ENCODE data around the gene BASP1. TPM values are rescaled to one million over a fixed set of nuclear protein-coding genes. Genes with fewer than 3 reads are reported as not detected.

Gene BASP1
- total RNA-seq, 4 donors from 2014 or later: 22.1 to 37.1 (median 26.8) TPM

GRCh38 chr5:17183831-17184230 lies 33.6 kb upstream of the BASP1 start:
- intact Hi-C loops (cut with DNase I; ENCODE audit: low total_unique reads): no loop called here
- no peak for DNase-seq (ENCODE audit: low spot score in 2 of 2)
- H3K4me3 ChIP-seq (ENCODE audit: low read depth, poor library complexity, severe bottlenecking): no peak overlapping the region
- TF ChIP-seq, protein P1, sequence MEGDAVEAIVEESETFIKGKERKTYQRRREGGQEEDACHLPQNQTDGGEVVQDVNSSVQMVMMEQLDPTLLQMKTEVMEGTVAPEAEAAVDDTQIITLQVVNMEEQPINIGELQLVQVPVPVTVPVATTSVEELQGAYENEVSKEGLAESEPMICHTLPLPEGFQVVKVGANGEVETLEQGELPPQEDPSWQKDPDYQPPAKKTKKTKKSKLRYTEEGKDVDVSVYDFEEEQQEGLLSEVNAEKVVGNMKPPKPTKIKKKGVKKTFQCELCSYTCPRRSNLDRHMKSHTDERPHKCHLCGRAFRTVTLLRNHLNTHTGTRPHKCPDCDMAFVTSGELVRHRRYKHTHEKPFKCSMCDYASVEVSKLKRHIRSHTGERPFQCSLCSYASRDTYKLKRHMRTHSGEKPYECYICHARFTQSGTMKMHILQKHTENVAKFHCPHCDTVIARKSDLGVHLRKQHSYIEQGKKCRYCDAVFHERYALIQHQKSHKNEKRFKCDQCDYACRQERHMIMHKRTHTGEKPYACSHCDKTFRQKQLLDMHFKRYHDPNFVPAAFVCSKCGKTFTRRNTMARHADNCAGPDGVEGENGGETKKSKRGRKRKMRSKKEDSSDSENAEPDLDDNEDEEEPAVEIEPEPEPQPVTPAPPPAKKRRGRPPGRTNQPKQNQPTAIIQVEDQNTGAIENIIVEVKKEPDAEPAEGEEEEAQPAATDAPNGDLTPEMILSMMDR (IDR thresholded peaks at IDR 0.05): no peak
- TF ChIP-seq POLR2A (IDR thresholded peaks at IDR 0.05): no peak
- WGBS, 2 donors: 86 to 93% methylated on average over 7 of the region's 7 CpGs

DNA sequence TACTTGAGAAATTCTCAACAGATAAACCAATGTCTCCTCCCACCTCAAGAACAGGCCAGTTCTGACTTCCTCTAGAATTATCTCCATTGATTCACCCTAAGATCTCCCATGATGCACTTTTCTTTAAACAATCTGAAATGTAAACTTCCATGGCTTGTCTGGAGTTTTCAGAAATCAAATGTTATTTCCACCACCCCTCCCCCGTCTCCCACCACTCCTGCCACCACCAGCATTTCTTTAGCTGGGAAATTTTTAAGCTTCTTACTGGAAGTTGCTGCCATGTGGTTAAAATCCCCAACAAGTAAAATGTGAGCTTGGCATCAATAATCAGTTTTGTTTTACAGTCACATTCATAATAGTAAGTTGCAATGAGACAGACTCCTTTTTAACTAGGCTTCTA lies 32.8 kb upstream of the BASP1 start:
- no peak overlapping the region for H3K4me3 ChIP-seq (ENCODE audit: low read depth, poor library complexity, severe bottlenecking)
- intact Hi-C loops (cut with DNase I; ENCODE audit: low total_unique reads): no loop called here
- WGBS, 2 donors: 79 to 83% methylated on average over 1 of the region's 1 CpG
- DNase-seq (ENCODE audit: low spot score in 2 of 2): no peak
- TF ChIP-seq, protein P1 (IDR thresholded peaks at IDR 0.05): no peak
- no peak for TF ChIP-seq POLR2A (IDR thresholded peaks at IDR 0.05)

DNA sequence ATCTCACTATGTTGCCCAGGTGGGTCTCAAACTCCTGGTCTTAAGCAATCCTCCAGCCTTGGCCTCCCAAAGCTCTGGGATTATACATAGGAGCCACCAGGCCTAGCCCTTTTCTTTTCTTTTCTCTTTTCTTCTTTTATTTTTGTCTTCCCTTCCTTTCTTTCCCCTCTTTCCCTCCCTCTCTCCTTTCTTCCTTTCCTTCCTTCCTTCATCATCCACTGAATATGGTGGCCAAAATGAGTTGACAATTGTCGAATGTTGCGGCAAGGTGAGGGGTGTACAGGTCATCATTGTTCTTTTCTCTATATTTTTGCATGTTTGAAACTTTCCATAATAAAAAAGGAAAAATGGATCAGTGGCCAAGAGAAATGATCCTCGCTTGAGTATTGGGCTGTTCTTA lies 32.1 kb upstream of the BASP1 start:
- DNase-seq (ENCODE audit: low spot score in 2 of 2): no peak
- no peak for TF ChIP-seq POLR2A (IDR thresholded peaks at IDR 0.05)
- TF ChIP-seq, protein P1 (IDR thresholded peaks at IDR 0.05): no peak
- H3K4me3 ChIP-seq (ENCODE audit: low read depth, poor library complexity, severe bottlenecking): no peak overlapping the region
- 72 to 75% methylated on average over 3 of the region's 3 CpGs for WGBS, 2 donors
- intact Hi-C loops (cut with DNase I; ENCODE audit: low total_unique reads): loop anchor here (5.0 kb wide), 1 partner anchor 393 kb away; no protein-coding TSS in a partner anchor

- 33 to 35% methylated on average over 3 of the region's 3 CpGs for WGBS, 2 donors
- no peak overlapping the region for H3K4me3 ChIP-seq (ENCODE audit: low read depth, poor library complexity, severe bottlenecking)
- intact Hi-C loops (cut with DNase I; ENCODE audit: low total_unique reads): loop anchor here (5.0 kb wide), 1 partner anchor 393 kb away; no protein-coding TSS in a partner anchor
- no peak for TF ChIP-seq POLR2A (IDR thresholded peaks at IDR 0.05)
- TF ChIP-seq, protein P1 (IDR thresholded peaks at IDR 0.05): no peak
- peak; percentile 77 to 91 for DNase-seq (ENCODE audit: low spot score in 2 of 2)
Observed at GRCh38 chr5:17185773-17186172, 31.7 kb upstream of the BASP1 start.

GRCh38 chr5:17186256-17186655 lies 31.2 kb upstream of the BASP1 start:
- intact Hi-C loops (cut with DNase I; ENCODE audit: low total_unique reads): loop anchor here (5.0 kb wide), 1 partner anchor 394 kb away; no protein-coding TSS in a partner anchor
- TF ChIP-seq, protein P1 (IDR thresholded peaks at IDR 0.05): no peak
- TF ChIP-seq POLR2A (IDR thresholded peaks at IDR 0.05): no peak
- no peak for DNase-seq (ENCODE audit: low spot score in 2 of 2)
- no peak overlapping the region for H3K4me3 ChIP-seq (ENCODE audit: low read depth, poor library complexity, severe bottlenecking)
- 82 to 88% methylated on average over 4 of the region's 4 CpGs for WGBS, 2 donors
